Subcutaneous adipose tissue (tissue), 4 donors: ENCODE results near the gene MYOZ1. TPM values are rescaled to one million over a fixed set of nuclear protein-coding genes. Genes with fewer than 3 reads are reported as not detected.

ENCODE experiments used
- total RNA-seq, 4 donors: library from RNA; depleted of rRNA; stranded (reverse); fragments of >200 nt; gene quantifications; one replicate each; pipeline ENCODE4 v1.1.0, GENCODE V29; 2016
- TF ChIP-seq, protein P1 (sequence below): fragments of 450-650 bp; IDR thresholded peaks from one replicate; pipeline ENCODE4 v1.5.1; 2016; ENCODE audit warnings: low read depth, mild to moderate bottlenecking, control low read depth, antibody characterized with exemption, moderate library complexity

MYOZ1 gene
- total RNA-seq, 4 donors from 2014 or later: 0.44 to 4.9 TPM; not detected in 2

DNA sequence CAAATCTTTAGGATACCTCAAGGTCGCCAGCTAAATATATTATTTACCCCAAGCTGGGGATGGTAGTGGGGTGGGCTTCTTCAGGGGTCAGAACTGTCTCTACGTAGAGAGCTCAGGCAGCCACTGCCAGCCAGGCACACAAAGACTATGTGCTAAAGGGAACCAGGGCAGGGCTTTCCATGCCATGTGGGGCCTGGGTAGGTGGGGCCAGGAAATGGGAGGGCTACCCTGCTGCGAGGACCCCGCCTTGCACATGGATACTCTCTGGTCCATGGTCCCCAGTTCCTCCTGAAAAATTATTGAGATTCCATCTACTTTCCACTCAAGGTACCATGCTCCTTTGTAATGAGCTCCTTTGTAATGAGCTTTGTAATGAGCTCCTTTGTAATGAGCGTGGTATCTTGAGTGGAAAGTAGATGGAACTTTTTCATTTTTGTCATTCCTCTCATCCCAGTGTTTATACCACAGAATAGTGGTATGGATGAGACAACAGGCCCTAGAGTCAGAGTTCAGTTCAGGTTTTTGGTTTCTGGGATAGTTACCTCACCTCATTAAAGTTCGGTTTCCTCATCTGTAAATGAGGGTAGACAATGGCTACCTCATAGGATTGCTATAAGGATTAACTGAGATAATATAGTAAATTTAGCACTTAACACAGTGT is 8.7 kb upstream of the MYOZ1 start:
- TF ChIP-seq, protein P1, sequence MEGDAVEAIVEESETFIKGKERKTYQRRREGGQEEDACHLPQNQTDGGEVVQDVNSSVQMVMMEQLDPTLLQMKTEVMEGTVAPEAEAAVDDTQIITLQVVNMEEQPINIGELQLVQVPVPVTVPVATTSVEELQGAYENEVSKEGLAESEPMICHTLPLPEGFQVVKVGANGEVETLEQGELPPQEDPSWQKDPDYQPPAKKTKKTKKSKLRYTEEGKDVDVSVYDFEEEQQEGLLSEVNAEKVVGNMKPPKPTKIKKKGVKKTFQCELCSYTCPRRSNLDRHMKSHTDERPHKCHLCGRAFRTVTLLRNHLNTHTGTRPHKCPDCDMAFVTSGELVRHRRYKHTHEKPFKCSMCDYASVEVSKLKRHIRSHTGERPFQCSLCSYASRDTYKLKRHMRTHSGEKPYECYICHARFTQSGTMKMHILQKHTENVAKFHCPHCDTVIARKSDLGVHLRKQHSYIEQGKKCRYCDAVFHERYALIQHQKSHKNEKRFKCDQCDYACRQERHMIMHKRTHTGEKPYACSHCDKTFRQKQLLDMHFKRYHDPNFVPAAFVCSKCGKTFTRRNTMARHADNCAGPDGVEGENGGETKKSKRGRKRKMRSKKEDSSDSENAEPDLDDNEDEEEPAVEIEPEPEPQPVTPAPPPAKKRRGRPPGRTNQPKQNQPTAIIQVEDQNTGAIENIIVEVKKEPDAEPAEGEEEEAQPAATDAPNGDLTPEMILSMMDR: no peak

DNA sequence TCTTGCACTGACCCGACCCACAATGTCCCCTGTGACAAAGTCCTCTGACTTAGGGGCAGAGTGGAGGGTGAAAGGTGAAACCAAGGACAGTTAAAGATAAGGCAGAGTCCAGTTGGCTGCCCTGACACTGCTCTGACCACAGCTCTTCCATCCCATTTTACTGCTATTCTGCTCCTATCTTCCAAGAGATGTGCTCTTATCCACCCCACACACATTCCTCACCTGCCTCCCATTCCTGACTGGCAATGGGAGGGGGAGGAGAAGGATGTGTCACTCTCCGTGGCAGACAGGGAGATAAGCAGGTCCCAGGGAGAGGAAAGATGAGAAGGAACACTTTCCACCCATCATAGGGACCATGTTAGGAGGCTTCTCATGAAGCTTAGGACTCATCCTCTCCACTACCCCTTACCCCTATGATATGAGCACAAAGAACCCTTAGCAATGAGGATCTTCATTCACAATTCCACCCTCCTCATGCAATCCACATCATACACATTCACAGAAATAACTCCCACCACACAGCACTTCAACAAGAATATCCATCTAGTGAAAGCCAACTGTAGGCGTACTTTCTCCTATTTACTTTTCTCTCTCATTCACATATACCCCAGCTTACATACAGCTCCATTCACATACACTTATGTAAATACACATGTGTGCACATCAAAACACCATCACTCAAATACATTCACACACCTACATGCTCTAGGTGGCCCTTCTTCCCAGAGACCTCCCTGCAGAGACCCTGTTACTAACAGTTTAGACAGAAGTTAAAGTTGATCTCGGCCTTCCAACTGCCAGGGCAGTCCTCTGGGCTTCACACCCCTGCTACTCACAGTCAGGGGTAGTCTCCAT is 7.9 kb upstream of the MYOZ1 start:
- TF ChIP-seq, protein P1: no peak

DNA sequence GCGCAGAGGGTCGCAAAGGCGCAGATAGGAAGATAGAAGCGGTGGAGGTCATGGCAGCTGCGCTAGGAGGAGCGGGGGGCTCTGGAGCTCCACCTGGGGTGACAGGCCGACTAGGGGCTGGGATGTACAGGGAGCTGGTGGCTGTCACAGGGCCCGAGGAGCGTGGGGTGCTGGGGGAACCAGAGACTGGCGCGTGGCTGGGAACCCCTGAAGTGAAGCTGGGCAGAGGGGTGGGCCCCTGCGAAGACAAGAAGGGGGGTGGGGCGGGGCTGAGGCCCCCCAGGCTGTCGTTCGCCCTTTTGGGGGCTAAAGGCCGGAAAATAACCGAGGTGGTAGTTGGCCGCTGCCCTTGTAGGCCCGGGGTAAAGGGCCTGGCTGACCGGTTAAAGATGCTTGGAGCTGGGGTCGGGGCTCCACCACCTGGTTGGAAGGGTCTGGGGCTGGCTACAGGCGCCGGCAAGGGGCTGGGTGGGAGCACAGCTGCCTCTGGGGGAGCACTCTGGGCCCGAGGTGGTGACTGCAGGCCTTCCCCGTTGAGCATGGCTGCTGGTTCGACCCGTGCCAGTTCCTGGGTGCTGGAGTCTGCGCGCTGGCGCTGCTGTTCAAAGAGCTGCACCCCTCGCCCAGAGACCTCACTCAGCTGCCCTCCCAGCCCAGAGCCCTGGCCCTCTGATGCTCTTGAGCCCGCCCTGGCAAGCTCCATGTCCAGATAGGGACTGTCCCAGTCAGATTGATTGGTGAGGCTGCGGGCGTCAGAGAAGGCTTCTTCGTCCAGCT is 6.8 kb upstream of the MYOZ1 start:
- TF ChIP-seq, protein P1: no peak

DNA sequence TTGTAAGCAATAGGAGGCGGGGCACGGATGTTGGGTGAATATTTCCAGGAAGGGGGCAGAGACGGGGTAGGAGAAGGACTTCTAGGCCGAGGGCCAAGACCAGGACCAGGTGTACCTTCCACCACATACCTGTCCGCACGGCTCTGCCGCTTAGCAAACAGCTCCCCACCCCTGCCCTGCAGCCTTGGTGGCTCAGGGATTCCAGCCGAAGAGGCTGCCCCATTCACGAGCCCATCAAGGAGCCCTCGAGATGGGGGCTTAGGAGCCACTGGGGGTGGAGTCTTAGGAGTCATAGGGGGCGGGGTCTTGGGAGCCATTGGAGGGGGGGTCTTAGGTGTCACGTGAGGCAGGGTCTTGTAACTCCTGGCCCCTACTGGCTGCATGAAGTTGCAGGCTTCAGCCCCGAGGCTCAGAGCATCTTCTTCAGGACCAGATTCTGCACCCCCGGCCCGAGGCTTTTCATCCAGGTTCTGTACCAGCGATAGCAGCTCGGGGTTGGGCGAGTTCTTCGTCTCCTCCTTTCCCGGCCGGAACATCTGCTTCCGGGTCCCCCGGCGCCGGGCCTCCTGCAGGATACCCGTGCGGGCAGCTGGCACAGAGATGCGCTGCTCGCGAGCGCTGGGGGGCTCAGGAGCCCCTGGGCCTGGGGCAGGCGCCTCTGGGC is 6.1 kb upstream of the MYOZ1 start:
- TF ChIP-seq, protein P1: no peak

DNA sequence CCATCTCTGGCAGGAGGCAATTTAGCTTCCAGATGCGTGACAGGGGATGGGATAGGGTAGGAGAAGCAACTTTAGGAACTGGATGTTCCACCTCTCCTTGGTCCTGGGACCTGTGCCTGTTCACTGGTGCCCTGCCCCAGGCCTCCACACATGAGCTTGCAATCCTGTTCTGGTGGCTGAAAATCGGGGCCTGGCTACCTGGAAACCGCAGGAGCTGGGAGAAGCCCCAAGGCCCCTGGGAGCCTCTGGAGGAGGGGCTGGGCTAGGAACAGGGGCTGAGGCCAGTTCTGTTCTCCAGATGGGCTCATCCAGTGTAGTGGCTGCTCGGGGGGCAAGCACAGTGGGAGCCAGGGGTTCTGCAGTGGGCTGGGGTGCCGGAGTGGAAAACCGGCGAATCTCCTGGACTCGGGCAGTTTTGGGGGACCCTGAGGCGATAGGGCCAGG is 5.3 kb upstream of the MYOZ1 start:
- TF ChIP-seq, protein P1: no peak

DNA sequence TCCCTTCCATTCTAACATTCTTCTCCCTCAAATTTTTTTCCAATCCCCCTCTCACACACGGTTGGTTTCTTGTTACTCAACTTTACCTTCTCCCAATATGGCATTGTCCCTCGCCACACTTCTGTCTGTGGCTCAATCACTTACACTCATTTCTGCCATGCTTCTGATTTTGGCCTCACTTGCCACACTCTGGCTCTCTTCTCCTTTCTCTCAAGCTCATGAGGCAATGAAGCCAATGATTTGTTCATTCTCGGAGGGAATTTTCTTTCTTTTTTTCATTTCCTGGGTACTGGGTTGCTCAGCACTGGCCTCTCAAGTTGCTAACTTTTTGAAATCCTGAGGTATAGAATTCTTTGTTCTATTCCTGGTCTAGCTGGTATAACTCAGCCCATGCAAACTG is 4.0 kb upstream of the MYOZ1 start:
- TF ChIP-seq, protein P1: no peak
